CD4-positive, CD25-positive, alpha-beta regulatory T cell (primary cell): ENCODE measurements around the gene CST8. TPM values are rescaled to one million over a fixed set of nuclear protein-coding genes. Genes with fewer than 3 reads are reported as not detected.

Experiments
- ATAC-seq, 2 donors: fragments of 150-1000 bp; cut with Tn5 transposase; one replicate each; pipeline ENCODE4 v1.10.0; 2021; ENCODE audit warnings: low read depth in 2 of 2, moderate number of reproducible peaks in 2 of 2, moderate library complexity in 1 of 2
- DNase-seq, 3 donors: peaks; one replicate each; pipeline versions ENCODE4 v3.0.0 to v3.0.0-alpha.2; 2012 to 2022; ENCODE audit warnings: mixed read lengths in 1 of 3
- H3K27ac ChIP-seq: one replicate; pipeline ENCODE4 v1.7.0; 2013; ENCODE audit warnings: mild to moderate bottlenecking, low read length; ENCODE audit not compliant: insufficient read depth, poor library complexity, severe bottlenecking
- H3K27me3 ChIP-seq: one replicate; pipeline ENCODE4 v1.7.0; 2013; ENCODE audit warnings: low read length; ENCODE audit not compliant: control insufficient read depth, insufficient read depth
- H3K36me3 ChIP-seq: one replicate; pipeline ENCODE4 v1.7.0; 2013; ENCODE audit warnings: mild to moderate bottlenecking, low read length, moderate library complexity; ENCODE audit not compliant: control insufficient read depth, insufficient read depth
- H3K4me1 ChIP-seq: 2 replicates; pipeline ENCODE4 v1.7.0; 2013; ENCODE audit warnings: mild to moderate bottlenecking, low read length; ENCODE audit not compliant: insufficient read depth, control insufficient read depth, poor library complexity, severe bottlenecking
- H3K4me3 ChIP-seq: one replicate; pipeline ENCODE4 v1.7.0; 2013; ENCODE audit warnings: low read depth, mild to moderate bottlenecking, low read length, moderate library complexity
- H3K9me3 ChIP-seq, 2 experiments: 1 replicate in 1 of 2; 2 replicates in 1 of 2; pipeline ENCODE4 v1.7.0; 2013; ENCODE audit warnings: low read length in 2 of 2, mild to moderate bottlenecking in 1 of 2, moderate library complexity in 1 of 2; ENCODE audit not compliant: control insufficient read depth in 2 of 2
- H3K27ac Mint-ChIP-seq, 3 donors: one replicate each; pipeline ENCODE4 v1.8.0; 2020 to 2022; ENCODE audit warnings: mild to moderate bottlenecking in 3 of 3, mixed read lengths in 3 of 3, moderate library complexity in 2 of 3
- H3K27me3 Mint-ChIP-seq: one replicate; pipeline ENCODE4 v1.8.0; 2022; ENCODE audit warnings: mild to moderate bottlenecking, mixed read lengths
- H3K36me3 Mint-ChIP-seq: one replicate; pipeline ENCODE4 v1.8.0; 2020; ENCODE audit warnings: mixed read lengths
- H3K4me1 Mint-ChIP-seq, 4 donors: one replicate each; pipeline ENCODE4 v1.8.0; 2020 to 2022; ENCODE audit warnings: mixed read lengths in 4 of 4, mild to moderate bottlenecking in 1 of 4
- H3K4me3 Mint-ChIP-seq, 4 donors: one replicate each; pipeline ENCODE4 v1.8.0; 2020 to 2022; ENCODE audit warnings: mild to moderate bottlenecking in 4 of 4, mixed read lengths in 4 of 4, moderate library complexity in 3 of 4
- H3K9me3 Mint-ChIP-seq, 7 donors: one replicate each; pipeline ENCODE4 v1.8.0; 2020 to 2022; ENCODE audit warnings: mixed read lengths in 7 of 7, mild to moderate bottlenecking in 3 of 7, moderate library complexity in 2 of 7
- polyA plus RNA-seq, 4 donors: library from polyadenylated mRNA; unstranded; fragments of 300-500 nt; fragmentation: Illumina TruSeq; gene quantifications; one replicate each; pipeline ENCODE4 v1.2.3, GENCODE V29; 2021
- total RNA-seq: library from RNA; stranded (reverse); gene quantifications from one replicate; pipeline ENCODE4 v1.2.3, GENCODE V29; 2022

The CST8 gene
- total and polyA plus RNA-seq, 5 donors from 2014 or later: not detected

GRCh38 chr20:23528867-23529431 is 38.0 kb downstream of the CST8 start:
- no peak for DNase-seq
- Mint-ChIP-seq H3K9me3 (peaks cover 0 to 23% (median 10%) of the 10 kb centered on the region in 7 donors), H3K4me3 (no peak overlapping the region), H3K36me3 (peaks cover 4% of the 10 kb centered on the region), H3K4me1 (no peaks in the 10 kb centered on the region), H3K27ac (no peak overlapping the region), H3K27me3 (no peaks in the 10 kb centered on the region)
- Histone ChIP-seq H3K36me3 (no peaks in the 10 kb centered on the region), H3K4me1 (no peaks in the 10 kb centered on the region), H3K27ac (no peak overlapping the region), H3K9me3 (no peaks in the 10 kb centered on the region), H3K4me3 (no peak overlapping the region), H3K27me3 (no peaks in the 10 kb centered on the region)
- ATAC-seq: no peak

- H3K27me3 ChIP-seq: no peaks in the 10 kb centered on the region
- no peak overlapping the region for H3K27ac ChIP-seq
- H3K9me3 Mint-ChIP-seq: peaks cover 0 to 23% (median 9%) of the 10 kb centered on the region in 7 donors
- no peak overlapping the region for H3K4me3 Mint-ChIP-seq
- no peak overlapping the region for H3K4me3 ChIP-seq
- ATAC-seq (no peak), DNase-seq (no peak)
- H3K9me3 ChIP-seq: no peaks in the 10 kb centered on the region
- H3K27me3 Mint-ChIP-seq: no peaks in the 10 kb centered on the region
- H3K4me1 Mint-ChIP-seq: no peaks in the 10 kb centered on the region
- H3K36me3 Mint-ChIP-seq: peaks cover 4% of the 10 kb centered on the region
- no peaks in the 10 kb centered on the region for H3K36me3 ChIP-seq
- H3K27ac Mint-ChIP-seq: no peak overlapping the region
- no peaks in the 10 kb centered on the region for H3K4me1 ChIP-seq
Observed at GRCh38 chr20:23530937-23531567, 40.1 kb downstream of the CST8 start.

GRCh38 chr20:23532533-23532932 is 41.6 kb downstream of the CST8 start:
- no peak overlapping the region for H3K27ac Mint-ChIP-seq
- no peak overlapping the region for H3K4me3 Mint-ChIP-seq
- no peaks in the 10 kb centered on the region for H3K9me3 ChIP-seq
- peaks cover 4% of the 10 kb centered on the region for H3K36me3 Mint-ChIP-seq
- ATAC-seq: no peak
- no peaks in the 10 kb centered on the region for H3K4me1 Mint-ChIP-seq
- no peak overlapping the region for H3K27ac ChIP-seq
- H3K9me3 Mint-ChIP-seq: peaks cover 0 to 23% (median 9%) of the 10 kb centered on the region in 7 donors
- H3K4me3 ChIP-seq: no peak overlapping the region
- DNase-seq: no peak
- no peaks in the 10 kb centered on the region for H3K36me3 ChIP-seq
- no peaks in the 10 kb centered on the region for H3K27me3 ChIP-seq
- no peaks in the 10 kb centered on the region for H3K27me3 Mint-ChIP-seq
- H3K4me1 ChIP-seq: no peaks in the 10 kb centered on the region

DNA sequence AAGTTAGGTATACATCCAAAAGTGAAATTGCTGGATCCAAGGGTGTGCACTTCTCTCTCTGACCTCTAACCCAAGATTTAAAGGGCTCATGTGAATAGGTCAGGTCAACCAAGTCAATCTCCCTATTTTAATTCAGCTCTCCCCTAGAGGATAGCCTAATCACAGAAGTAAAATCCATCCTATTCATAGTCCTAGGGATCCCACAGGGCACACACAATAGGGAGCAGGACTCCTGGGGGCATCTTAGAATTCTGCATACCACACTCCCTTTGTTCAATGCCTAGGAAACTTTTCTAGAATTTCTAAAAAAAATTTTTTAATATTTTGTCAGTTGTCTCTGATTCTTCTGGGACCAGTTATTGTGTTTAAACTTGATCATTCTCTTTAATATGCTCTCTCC is 42.2 kb downstream of the CST8 start:
- H3K27me3 Mint-ChIP-seq: no peaks in the 10 kb centered on the region
- H3K4me3 Mint-ChIP-seq: no peak overlapping the region
- H3K27ac Mint-ChIP-seq: no peak overlapping the region
- no peak for DNase-seq
- peaks cover 4% of the 10 kb centered on the region for H3K36me3 Mint-ChIP-seq
- no peaks in the 10 kb centered on the region for H3K36me3 ChIP-seq
- H3K9me3 ChIP-seq: no peaks in the 10 kb centered on the region
- no peak for ATAC-seq
- peaks cover 0 to 21% (median 8%) of the 10 kb centered on the region in 7 donors for H3K9me3 Mint-ChIP-seq
- no peaks in the 10 kb centered on the region for H3K4me1 ChIP-seq
- no peak overlapping the region for H3K27ac ChIP-seq
- no peaks in the 10 kb centered on the region for H3K27me3 ChIP-seq
- no peaks in the 10 kb centered on the region for H3K4me1 Mint-ChIP-seq
- no peak overlapping the region for H3K4me3 ChIP-seq

GRCh38 chr20:23534801-23535593 is 44.1 kb downstream of the CST8 start:
- Histone ChIP-seq H3K4me3 (no peak overlapping the region), H3K27me3 (no peaks in the 10 kb centered on the region), H3K36me3 (no peaks in the 10 kb centered on the region), H3K27ac (no peak overlapping the region), H3K4me1 (no peaks in the 10 kb centered on the region), H3K9me3 (no peaks in the 10 kb centered on the region)
- DNase-seq (no peak), ATAC-seq (no peak)
- Mint-ChIP-seq H3K36me3 (no peaks in the 10 kb centered on the region), H3K4me3 (no peak overlapping the region), H3K4me1 (no peaks in the 10 kb centered on the region), H3K27me3 (no peaks in the 10 kb centered on the region), H3K27ac (no peak overlapping the region), H3K9me3 (peaks cover 0 to 6% (median 3%) of the 10 kb centered on the region in 7 donors)

GRCh38 chr20:23536328-23536974 is 45.5 kb downstream of the CST8 start:
- H3K4me1 Mint-ChIP-seq: no peaks in the 10 kb centered on the region
- no peak overlapping the region for H3K27ac Mint-ChIP-seq
- Histone ChIP-seq H3K27ac (no peak overlapping the region), H3K27me3 (peaks cover 2% of the 10 kb centered on the region), H3K4me3 (no peak overlapping the region), H3K4me1 (no peaks in the 10 kb centered on the region), H3K36me3 (no peaks in the 10 kb centered on the region), H3K9me3 (no peaks in the 10 kb centered on the region)
- H3K36me3 Mint-ChIP-seq: no peaks in the 10 kb centered on the region
- H3K27me3 Mint-ChIP-seq: no peaks in the 10 kb centered on the region
- no peak overlapping the region for H3K4me3 Mint-ChIP-seq
- ATAC-seq: no peak
- peaks cover 0 to 6% (median 0%) of the 10 kb centered on the region in 7 donors for H3K9me3 Mint-ChIP-seq
- no peak for DNase-seq

GRCh38 chr20:23537030-23537429 is 46.1 kb downstream of the CST8 start:
- Mint-ChIP-seq H3K9me3 (peaks cover 0 to 6% (median 0%) of the 10 kb centered on the region in 7 donors), H3K27ac (no peak overlapping the region)

More at GRCh38 chr20:23537030-23537429, 46.1 kb downstream of the CST8 start:
- Mint-ChIP-seq H3K4me3 (no peak overlapping the region), H3K4me1 (no peaks in the 10 kb centered on the region), H3K36me3 (no peaks in the 10 kb centered on the region), H3K27me3 (no peaks in the 10 kb centered on the region)
- ATAC-seq (no peak), DNase-seq (no peak)
- Histone ChIP-seq H3K4me1 (no peaks in the 10 kb centered on the region), H3K4me3 (no peak overlapping the region), H3K9me3 (no peaks in the 10 kb centered on the region), H3K27ac (no peak overlapping the region), H3K27me3 (peaks cover 2% of the 10 kb centered on the region), H3K36me3 (no peaks in the 10 kb centered on the region)
